HEK293T (cell line): Measurements from ENCODE around the gene PGGHG.

Experiments
- BHLHE40 ChIP-seq: fragments of 450-650 bp; IDR thresholded peaks from 2 replicates; pipeline ENCODE4 v1.6.1; 2016; ENCODE audit warnings: mild to moderate bottlenecking, moderate library complexity, borderline replicate concordance
- CTBP1 ChIP-seq: fragments of 450-650 bp; IDR thresholded peaks from 2 replicates; pipeline ENCODE4 v1.6.1; 2016; ENCODE audit warnings: borderline replicate concordance
- ELF4 ChIP-seq: fragments of 450-650 bp; IDR thresholded peaks from 2 replicates; pipeline ENCODE4 v1.6.1; 2017; ENCODE audit warnings: antibody characterized with exemption
- FOXA1 ChIP-seq: fragments of 450-650 bp; IDR thresholded peaks from 2 replicates; pipeline ENCODE4 v1.6.1; 2016; ENCODE audit warnings: mild to moderate bottlenecking
- FOXM1 ChIP-seq: fragments of 450-650 bp; IDR thresholded peaks from 2 replicates; pipeline ENCODE4 v1.6.1; 2017; ENCODE audit warnings: mild to moderate bottlenecking, borderline replicate concordance
- HDGF ChIP-seq: fragments of 450-650 bp; IDR thresholded peaks from 2 replicates; pipeline ENCODE4 v1.6.1; 2017; ENCODE audit warnings: antibody characterized with exemption, borderline replicate concordance
- L3MBTL2 ChIP-seq: fragments of 450-650 bp; conservative IDR thresholded peaks from 2 replicates; pipeline ENCODE4 v1.6.1; 2016; ENCODE audit warnings: mild to moderate bottlenecking
- PKNOX1 ChIP-seq: fragments of 450-650 bp; IDR thresholded peaks from 2 replicates; pipeline ENCODE4 v1.6.1; 2016
- SP1 ChIP-seq: fragments of 450-650 bp; IDR thresholded peaks from 2 replicates; pipeline ENCODE4 v1.6.1; 2017
- SUZ12 ChIP-seq: fragments of 450-650 bp; IDR thresholded peaks from 2 replicates; pipeline ENCODE4 v1.6.1; 2016; ENCODE audit warnings: mild to moderate bottlenecking
- ZNF384 ChIP-seq: fragments of 450-650 bp; IDR thresholded peaks from 2 replicates; pipeline ENCODE4 v1.6.1; 2016

GRCh38 chr11:297051-297585 lies 8.2 kb downstream of the PGGHG start:
- TF ChIP-seq BHLHE40 (no peak), SUZ12 (no peak), SP1 (no peak), CTBP1 (no peak), ZNF384 (no peak), HDGF (no peak), L3MBTL2 (no peak), PKNOX1 (no peak), FOXA1 (no peak), ELF4 (no peak), FOXM1 (no peak)
